ENCODE data around the gene RNF222. TPM values are rescaled to one million over a fixed set of nuclear protein-coding genes. Genes with fewer than 3 reads are reported as not detected.

Gene RNF222
- total RNA-seq, 4 donors from 2014 or later, result 13.4 to 16.3 (median 15.0) TPM

DNA sequence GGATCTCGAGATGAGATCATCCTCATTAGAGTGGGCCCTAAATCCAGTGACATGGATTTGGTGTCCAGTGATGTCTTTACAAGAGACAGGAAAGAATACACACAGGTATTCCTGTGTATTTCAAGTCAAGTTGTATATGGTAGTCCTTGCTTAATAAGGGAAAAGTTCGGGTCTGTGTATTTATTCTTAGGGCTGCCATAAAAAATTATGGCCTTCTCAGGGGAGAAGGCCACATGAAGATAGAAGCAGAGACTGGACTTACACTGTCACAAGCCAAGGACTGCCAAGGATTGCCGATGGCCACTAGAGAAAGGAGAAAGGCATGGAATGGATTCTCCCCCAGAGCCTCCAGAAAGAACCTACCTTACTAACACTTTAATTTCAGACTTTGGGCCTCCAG, 29.4 kb downstream of the RNF222 start:
- DNase-seq (ENCODE audit: low spot score in 2 of 2), result no peak
- no peak for TF ChIP-seq POLR2A (IDR thresholded peaks at IDR 0.05)
- TF ChIP-seq, protein P1, sequence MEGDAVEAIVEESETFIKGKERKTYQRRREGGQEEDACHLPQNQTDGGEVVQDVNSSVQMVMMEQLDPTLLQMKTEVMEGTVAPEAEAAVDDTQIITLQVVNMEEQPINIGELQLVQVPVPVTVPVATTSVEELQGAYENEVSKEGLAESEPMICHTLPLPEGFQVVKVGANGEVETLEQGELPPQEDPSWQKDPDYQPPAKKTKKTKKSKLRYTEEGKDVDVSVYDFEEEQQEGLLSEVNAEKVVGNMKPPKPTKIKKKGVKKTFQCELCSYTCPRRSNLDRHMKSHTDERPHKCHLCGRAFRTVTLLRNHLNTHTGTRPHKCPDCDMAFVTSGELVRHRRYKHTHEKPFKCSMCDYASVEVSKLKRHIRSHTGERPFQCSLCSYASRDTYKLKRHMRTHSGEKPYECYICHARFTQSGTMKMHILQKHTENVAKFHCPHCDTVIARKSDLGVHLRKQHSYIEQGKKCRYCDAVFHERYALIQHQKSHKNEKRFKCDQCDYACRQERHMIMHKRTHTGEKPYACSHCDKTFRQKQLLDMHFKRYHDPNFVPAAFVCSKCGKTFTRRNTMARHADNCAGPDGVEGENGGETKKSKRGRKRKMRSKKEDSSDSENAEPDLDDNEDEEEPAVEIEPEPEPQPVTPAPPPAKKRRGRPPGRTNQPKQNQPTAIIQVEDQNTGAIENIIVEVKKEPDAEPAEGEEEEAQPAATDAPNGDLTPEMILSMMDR (IDR thresholded peaks at IDR 0.05), result no peak
- H3K4me3 ChIP-seq (ENCODE audit: low read depth, poor library complexity, severe bottlenecking), result no peak overlapping the region
- intact Hi-C loops (cut with DNase I; ENCODE audit: low total_unique reads), result no loop called here
- 93 to 97% methylated on average over 3 of the region's 3 CpGs for WGBS, 2 donors

DNA sequence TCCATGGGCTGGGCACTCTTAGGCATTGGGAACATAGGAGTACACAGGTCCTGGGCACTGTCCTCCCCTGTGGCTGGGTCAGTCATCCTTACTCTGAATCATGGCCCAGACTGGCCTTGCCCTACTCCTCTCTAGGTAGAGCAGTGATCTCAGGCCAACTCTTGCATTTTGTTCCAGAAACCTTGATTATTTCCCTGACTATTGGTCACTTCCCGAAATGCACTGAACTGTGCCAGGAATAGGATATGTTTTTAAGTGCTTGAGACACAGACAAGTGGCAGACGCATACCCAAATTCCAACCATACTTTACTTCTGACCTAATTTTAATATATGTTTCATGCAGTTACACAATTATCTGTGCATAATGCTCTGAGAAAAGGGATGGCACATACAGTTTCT, 31.4 kb downstream of the RNF222 start:
- 61 to 77% methylated on average over 2 of the region's 2 CpGs for WGBS, 2 donors
- DNase-seq (ENCODE audit: low spot score in 2 of 2), result no peak
- TF ChIP-seq POLR2A (IDR thresholded peaks at IDR 0.05), result no peak
- TF ChIP-seq, protein P1 (IDR thresholded peaks at IDR 0.05), result no peak
- no peak overlapping the region for H3K4me3 ChIP-seq (ENCODE audit: low read depth, poor library complexity, severe bottlenecking)
- intact Hi-C loops (cut with DNase I; ENCODE audit: low total_unique reads), result no loop called here

DNA sequence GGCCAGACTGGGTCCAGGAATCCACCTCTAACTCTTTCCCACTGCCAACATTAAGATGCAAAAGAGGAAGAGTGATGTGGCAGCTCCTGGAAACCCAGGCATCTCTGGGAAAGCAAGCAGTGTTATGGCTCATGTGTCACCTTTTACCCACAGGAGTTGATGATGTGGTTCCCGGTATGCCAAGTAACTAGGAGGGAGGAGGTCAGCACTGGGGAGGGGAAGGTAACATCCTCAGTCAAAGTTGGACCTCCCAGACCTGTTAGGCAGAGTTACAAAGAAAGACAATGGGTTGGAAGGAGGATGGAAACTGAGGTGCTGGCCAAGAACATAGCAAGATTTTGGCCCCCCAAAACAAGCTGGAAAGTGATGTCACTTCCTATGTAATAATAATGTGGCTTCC, 32.5 kb downstream of the RNF222 start:
- H3K4me3 ChIP-seq (ENCODE audit: low read depth, poor library complexity, severe bottlenecking), result no peak overlapping the region
- no peak for DNase-seq (ENCODE audit: low spot score in 2 of 2)
- 67 to 75% methylated on average over 1 of the region's 1 CpG for WGBS, 2 donors
- intact Hi-C loops (cut with DNase I; ENCODE audit: low total_unique reads), result no loop called here
- no peak for TF ChIP-seq POLR2A (IDR thresholded peaks at IDR 0.05)
- TF ChIP-seq, protein P1 (IDR thresholded peaks at IDR 0.05), result no peak

DNA sequence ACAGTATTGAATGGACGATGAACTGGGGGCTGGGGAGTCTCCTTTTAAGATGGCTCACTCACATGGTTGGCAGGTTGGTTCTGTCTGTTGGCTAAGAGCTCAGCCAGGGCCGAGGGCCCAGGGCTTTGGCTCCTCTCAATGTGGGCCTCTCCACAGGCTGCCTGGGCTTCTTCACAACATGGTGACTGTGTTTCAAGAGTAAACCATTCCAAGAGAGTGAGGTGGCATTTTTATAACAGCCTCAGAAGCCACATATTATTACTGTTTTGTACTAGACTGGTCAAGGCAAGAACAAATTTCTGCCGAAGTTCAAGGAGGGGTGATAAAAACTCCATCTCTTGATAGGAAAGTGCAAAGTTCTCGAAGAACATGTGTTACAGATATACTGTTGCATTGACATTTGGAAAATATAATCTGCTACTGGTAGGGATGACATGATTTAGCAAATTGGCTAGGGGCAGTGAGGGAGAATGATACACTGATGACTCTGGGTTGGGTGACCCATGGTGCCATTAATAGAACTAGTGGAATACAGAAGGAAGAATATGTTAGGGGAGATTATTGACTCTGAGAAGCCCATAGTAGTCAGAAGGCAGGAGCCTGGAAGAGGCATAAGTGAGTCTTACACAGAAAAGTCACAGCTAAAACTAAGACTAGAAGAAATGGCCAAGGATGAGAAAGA, 34.8 kb downstream of the RNF222 start:
- DNase-seq (ENCODE audit: low spot score in 2 of 2), result no peak
- no peak for TF ChIP-seq POLR2A (IDR thresholded peaks at IDR 0.05)
- TF ChIP-seq, protein P1 (IDR thresholded peaks at IDR 0.05), result no peak
- 80 to 88% methylated on average over 4 of the region's 4 CpGs for WGBS, 2 donors
- H3K4me3 ChIP-seq (ENCODE audit: low read depth, poor library complexity, severe bottlenecking), result no peak overlapping the region
- intact Hi-C loops (cut with DNase I; ENCODE audit: low total_unique reads), result no loop called here

DNA sequence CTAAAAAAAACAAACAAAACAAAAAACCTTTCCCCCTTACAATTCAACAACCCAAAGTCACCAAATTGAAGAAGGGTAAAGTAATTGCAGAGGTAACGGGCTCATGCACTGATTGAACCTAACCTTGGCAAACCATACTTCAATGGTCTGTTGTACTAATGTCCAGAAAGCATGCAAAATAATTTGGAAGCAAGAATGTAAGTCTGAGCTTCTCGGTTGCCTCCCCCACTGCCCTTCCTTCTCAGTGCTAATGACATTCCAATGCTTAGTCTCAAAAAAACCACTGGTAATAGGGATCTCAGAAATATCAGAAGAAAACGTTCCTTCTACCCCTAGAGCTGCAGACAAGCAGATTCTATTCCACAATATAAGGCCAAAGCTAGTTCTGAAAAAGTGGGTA, 36.9 kb downstream of the RNF222 start:
- H3K4me3 ChIP-seq (ENCODE audit: low read depth, poor library complexity, severe bottlenecking), result no peak overlapping the region
- DNase-seq (ENCODE audit: low spot score in 2 of 2), result no peak
- intact Hi-C loops (cut with DNase I; ENCODE audit: low total_unique reads), result no loop called here
- TF ChIP-seq, protein P1 (IDR thresholded peaks at IDR 0.05), result no peak
- TF ChIP-seq POLR2A (IDR thresholded peaks at IDR 0.05), result no peak
- 63 to 72% methylated on average over 3 of the region's 3 CpGs for WGBS, 2 donors

DNA sequence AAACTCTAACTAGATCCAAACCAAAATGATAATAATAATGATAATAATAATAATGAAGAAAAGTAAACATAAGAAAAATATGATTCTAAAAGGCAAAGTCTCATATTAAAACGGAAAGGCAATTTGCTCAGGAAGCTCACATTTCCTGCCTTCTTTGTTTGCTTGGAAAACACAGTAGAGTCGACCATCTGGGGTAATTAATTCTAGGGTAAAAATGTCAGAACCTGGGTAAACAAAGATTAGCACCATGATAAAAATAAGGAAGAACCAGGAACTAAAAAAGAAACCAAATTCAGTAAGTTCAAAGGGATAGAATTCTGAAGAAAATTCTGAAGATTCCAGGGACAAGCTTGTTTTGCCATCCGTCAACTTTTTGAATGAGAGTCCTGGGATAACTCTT, 37.4 kb downstream of the RNF222 start:
- TF ChIP-seq, protein P1 (IDR thresholded peaks at IDR 0.05), result no peak
- no peak for TF ChIP-seq POLR2A (IDR thresholded peaks at IDR 0.05)
- H3K4me3 ChIP-seq (ENCODE audit: low read depth, poor library complexity, severe bottlenecking), result no peak overlapping the region
- intact Hi-C loops (cut with DNase I; ENCODE audit: low total_unique reads), result no loop called here
- DNase-seq (ENCODE audit: low spot score in 2 of 2), result no peak
- 46 to 50% methylated on average over 3 of the region's 3 CpGs for WGBS, 2 donors

Measured in lower leg skin (tissue), 4 donors.